T-cell (primary cell): ENCODE results near the gene CEP170B. TPM values are rescaled to one million over a fixed set of nuclear protein-coding genes. Genes with fewer than 3 reads are reported as not detected.

Source experiments
- ATAC-seq, 4 experiments: fragments of 200-7000 bp in 3 of 4; fragments of 150-1000 bp in 1 of 4; cut with Tn5 transposase; replicated peaks in 1 of 4; 1 replicate in 3 of 4; 2 replicates in 1 of 4; pipeline ENCODE4 v1.10.0; 2021; ENCODE audit warnings: moderate library complexity in 3 of 4, mild to moderate bottlenecking in 2 of 4, moderate number of reproducible peaks in 1 of 4
- CTCF ChIA-PET, 2 donors: fragments of 300-600 bp; sonication (Branson Sonifier 250); formaldehyde crosslinking; loops; one replicate each; lab custom pipeline; 2022; ENCODE audit warnings: antibody characterized with exemption in 2 of 2; lab: Charles Lee
- POLR2A ChIA-PET, 2 donors: fragments of 300-600 bp; sonication (Branson Sonifier 250); formaldehyde crosslinking; loops; one replicate each; lab custom pipeline; 2022; ENCODE audit warnings: antibody characterized with exemption in 2 of 2; lab: Charles Lee
- DNase-seq, 35 experiments: peaks; one replicate each; pipeline versions ENCODE4 v3.0.0 to v3.0.0-alpha.2; 2013 to 2023
- H3K27ac ChIP-seq: one replicate; pipeline ENCODE4 v1.5.1; 2013; ENCODE audit warnings: low read length
- H3K27me3 ChIP-seq, 2 experiments: replicated peaks in 1 of 2; 1 replicate in 1 of 2; 2 replicates in 1 of 2; pipeline versions ENCODE4 v1.6.1 to v1.7.0; 2013; ENCODE audit warnings: low read length in 1 of 2, mixed read lengths in 1 of 2; ENCODE audit not compliant: control insufficient read depth in 2 of 2, insufficient read depth in 2 of 2; ENCODE audit errors: extremely low read depth in 1 of 2
- H3K36me3 ChIP-seq, 2 donors: 1 replicate in 1 of 2; 2 replicates in 1 of 2; pipeline versions ENCODE4 v1.6.1 to v1.7.0; 2013; ENCODE audit warnings: low read length in 1 of 2; ENCODE audit not compliant: control insufficient read depth in 2 of 2, insufficient read depth in 1 of 2; ENCODE audit errors: extremely low read depth in 1 of 2
- H3K4me1 ChIP-seq, 2 experiments: 1 replicate in 1 of 2; 2 replicates in 1 of 2; pipeline versions ENCODE4 v1.6.1 to v1.7.0; 2013; ENCODE audit warnings: low read length in 2 of 2, mixed read lengths in 1 of 2; ENCODE audit not compliant: insufficient read depth in 2 of 2, control insufficient read depth in 1 of 2; ENCODE audit errors: extremely low read depth in 1 of 2
- H3K4me3 ChIP-seq, 2 donors: 1 replicate in 1 of 2; 2 replicates in 1 of 2; pipeline versions ENCODE4 v1.5.1 to v1.7.0; 2013; ENCODE audit warnings: mild to moderate bottlenecking in 2 of 2, low read length in 1 of 2, moderate library complexity in 1 of 2; ENCODE audit not compliant: control insufficient read depth in 1 of 2; ENCODE audit errors: extremely low read depth in 1 of 2
- H3K9me3 ChIP-seq: 2 replicates; pipeline ENCODE4 v1.7.0; 2013
- H3K27ac Mint-ChIP-seq, 2 donors: one replicate each; pipeline ENCODE4 v1.8.0; 2020 to 2021; ENCODE audit warnings: mild to moderate bottlenecking in 2 of 2, mixed read lengths in 2 of 2
- H3K27me3 Mint-ChIP-seq, 2 donors: one replicate each; pipeline ENCODE4 v1.8.0; 2021 to 2022; ENCODE audit warnings: mixed read lengths in 2 of 2
- H3K36me3 Mint-ChIP-seq: one replicate; pipeline ENCODE4 v1.8.0; 2021; ENCODE audit warnings: mixed read lengths
- H3K4me1 Mint-ChIP-seq, 3 donors: one replicate each; pipeline ENCODE4 v1.8.0; 2020 to 2022; ENCODE audit warnings: mixed read lengths in 3 of 3, mild to moderate bottlenecking in 1 of 3
- H3K4me3 Mint-ChIP-seq, 3 donors: one replicate each; pipeline ENCODE4 v1.8.0; 2020 to 2022; ENCODE audit warnings: mild to moderate bottlenecking in 3 of 3, mixed read lengths in 3 of 3, moderate library complexity in 3 of 3
- H3K9me3 Mint-ChIP-seq, 3 donors: one replicate each; pipeline ENCODE4 v1.8.0; 2020 to 2022; ENCODE audit warnings: mixed read lengths in 3 of 3
- WGBS: methylation state at CpG from one replicate; pipeline ENCODE4 v1.1.5; 2013; ENCODE audit warnings: missing lambda C conversion rate; ENCODE audit not compliant: insufficient coverage; 5-methylcytosine and 5-hydroxymethylcytosine counted together
- total RNA-seq, 35 experiments: library from RNA in 6 of 35; stranded (reverse) in 6 of 35; fragments of 120-200 nt in 1 of 35; gene quantifications; one replicate each; pipeline versions ENCODE4 v1.2.1 to v1.2.4 and lab custom pipeline; 2013 to 2026

Gene CEP170B
- total RNA-seq, 5 donors from 2014 or later (not counting 1 experiment from before 2014, with no cell fraction given): 2.8 to 11.2 (median 6.9) TPM

DNA sequence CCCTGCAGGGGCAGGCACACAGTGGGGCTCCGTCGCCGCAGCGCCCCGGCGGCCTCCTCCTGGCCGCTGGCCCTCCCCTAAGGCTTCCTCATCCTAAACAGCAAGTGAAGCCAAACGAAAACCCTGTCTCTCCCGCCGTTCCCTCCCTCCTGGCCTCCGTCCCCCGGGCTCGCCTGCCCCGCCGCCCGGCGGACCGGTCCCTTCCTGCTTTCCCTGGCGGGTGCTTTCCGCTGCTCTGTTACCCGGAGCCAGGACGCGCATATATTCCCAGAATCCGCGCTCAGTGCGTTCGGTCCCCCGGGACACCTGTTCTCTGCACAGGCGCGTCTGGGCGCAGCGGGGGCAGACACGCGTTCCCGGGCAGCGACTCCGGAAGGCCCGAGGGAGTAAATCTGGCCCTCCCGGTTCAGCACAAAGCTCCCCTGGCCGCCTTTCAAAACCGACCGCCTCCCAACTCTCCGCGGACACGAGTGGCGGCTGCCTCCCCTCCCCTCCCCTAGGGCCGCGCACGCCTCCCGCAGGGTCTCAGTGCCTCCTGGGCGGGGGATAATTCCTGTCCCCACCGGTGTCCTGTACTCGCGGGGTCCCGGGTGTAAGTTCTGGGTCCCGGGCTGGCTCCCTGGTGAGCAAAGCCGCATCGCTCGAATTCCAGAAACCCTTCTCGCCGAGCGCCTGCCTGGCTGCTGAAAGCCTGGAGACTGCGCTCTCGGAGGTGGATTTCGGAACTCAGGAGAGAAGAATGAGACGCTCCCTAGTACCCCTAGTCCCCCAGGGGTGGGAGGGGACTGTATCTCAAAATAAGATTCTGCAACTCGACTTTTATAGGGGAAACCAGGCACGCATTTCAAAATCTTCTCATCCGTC is 21.4 kb upstream of the CEP170B start:
- H3K27me3 Mint-ChIP-seq: peaks cover 31 to 63% of the 10 kb centered on the region in 2 donors
- no peak overlapping the region for H3K27ac ChIP-seq
- H3K4me3 ChIP-seq: no peak overlapping the region
- H3K36me3 ChIP-seq: no peaks in the 10 kb centered on the region
- DNase-seq: no peak
- peaks cover 6 to 9% (median 7%) of the 10 kb centered on the region in 3 donors for H3K4me1 Mint-ChIP-seq
- H3K9me3 Mint-ChIP-seq: no peaks in the 10 kb centered on the region
- no peak overlapping the region for H3K27ac Mint-ChIP-seq
- CTCF ChIA-PET: no interaction called here
- ATAC-seq: no peak
- peaks cover 0 to 13% of the 10 kb centered on the region in 2 experiments for H3K4me1 ChIP-seq
- 6% methylated on average over 63 of the region's 69 CpGs for WGBS
- H3K36me3 Mint-ChIP-seq: no peaks in the 10 kb centered on the region
- peak overlapping the region in 1 of 3 donors; percentile 49 for H3K4me3 Mint-ChIP-seq
- no peaks in the 10 kb centered on the region for H3K9me3 ChIP-seq
- peaks cover 14 to 54% of the 10 kb centered on the region in 2 experiments for H3K27me3 ChIP-seq
- POLR2A ChIA-PET: no interaction called here

DNA sequence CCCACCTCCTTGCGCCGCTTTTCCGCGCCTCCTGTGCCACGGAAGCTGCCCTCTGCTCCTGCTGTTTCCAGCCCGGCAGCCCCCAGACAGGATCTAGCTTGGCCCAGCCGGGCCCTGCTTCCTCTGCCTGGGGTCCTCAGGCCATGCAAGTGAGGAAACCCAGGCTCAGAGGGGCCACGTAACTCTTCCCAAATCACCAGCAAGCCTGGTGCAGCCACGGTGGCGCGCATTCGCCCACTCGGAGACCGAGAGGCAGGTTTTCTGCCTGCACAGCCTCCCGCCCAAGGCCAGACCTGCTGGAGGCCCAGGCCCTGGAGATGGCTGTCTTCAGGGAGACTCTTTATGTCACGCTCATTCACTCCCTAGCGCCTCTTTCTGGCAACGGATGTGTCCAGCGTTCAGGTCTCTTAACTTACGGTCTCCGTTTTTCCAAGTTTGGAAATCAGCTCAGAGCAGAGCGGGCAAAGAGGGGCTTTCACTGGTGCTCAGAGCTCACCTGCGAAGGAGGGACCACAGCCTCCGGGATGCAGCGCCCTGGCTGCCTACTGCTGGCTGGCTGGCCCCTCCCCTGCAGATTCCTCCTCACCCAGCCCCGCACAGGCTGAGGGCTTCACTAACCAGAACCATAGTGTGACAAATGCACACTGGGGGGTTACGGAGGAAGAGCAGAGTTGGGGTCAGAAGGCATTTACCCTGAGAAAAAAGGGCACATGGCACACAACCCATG is 20.6 kb upstream of the CEP170B start:
- no peak overlapping the region for H3K4me3 ChIP-seq
- Mint-ChIP-seq H3K27ac (no peak overlapping the region), H3K36me3 (no peaks in the 10 kb centered on the region), H3K4me3 (peak overlapping the region in 1 of 3 donors; percentile 49), H3K27me3 (peaks cover 31 to 63% of the 10 kb centered on the region in 2 donors), H3K4me1 (peaks cover 6 to 9% (median 7%) of the 10 kb centered on the region in 3 donors), H3K9me3 (no peaks in the 10 kb centered on the region)
- POLR2A ChIA-PET: no interaction called here
- H3K9me3 ChIP-seq: no peaks in the 10 kb centered on the region
- 17% methylated on average over 22 of the region's 27 CpGs for WGBS
- peaks cover 14 to 61% of the 10 kb centered on the region in 2 experiments for H3K27me3 ChIP-seq
- H3K4me1 ChIP-seq: peaks cover 0 to 13% of the 10 kb centered on the region in 2 experiments
- ATAC-seq (no peak), DNase-seq (no peak)
- H3K36me3 ChIP-seq: no peaks in the 10 kb centered on the region
- CTCF ChIA-PET: no interaction called here
- H3K27ac ChIP-seq: no peak overlapping the region

DNA sequence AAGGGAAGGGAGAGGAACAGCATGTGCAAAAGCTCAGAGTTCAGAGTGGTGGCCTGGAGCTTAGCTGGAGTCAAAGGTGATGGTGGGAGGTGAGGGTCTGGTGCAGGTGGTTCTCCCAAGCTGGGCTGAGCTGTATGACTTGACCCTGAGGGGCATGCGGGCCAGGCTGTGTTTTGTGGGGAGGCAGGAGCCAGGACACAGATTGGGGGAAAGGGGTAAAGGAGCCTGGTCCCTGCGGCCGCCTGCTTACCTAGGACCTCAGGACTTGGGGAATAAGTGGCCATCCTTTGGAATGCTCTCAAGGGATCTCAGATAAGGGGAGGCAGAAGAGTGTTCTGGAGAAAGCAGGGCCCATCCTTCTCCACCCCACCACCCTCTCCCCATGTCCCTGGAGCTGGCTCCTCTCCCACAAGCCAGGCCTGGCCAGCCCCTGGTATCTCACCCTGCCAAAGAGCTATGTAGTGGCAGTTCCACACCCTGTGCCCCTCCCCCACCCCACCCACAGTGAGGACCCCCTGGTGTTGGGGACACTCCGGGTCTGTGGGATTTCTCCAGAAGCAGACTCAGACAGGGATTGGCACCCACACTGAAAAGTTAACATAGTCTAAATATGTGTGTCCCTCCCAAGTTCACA is 19.9 kb upstream of the CEP170B start:
- H3K9me3 Mint-ChIP-seq: no peaks in the 10 kb centered on the region
- ChIA-PET CTCF (no interaction called here), POLR2A (no interaction called here)
- H3K27ac Mint-ChIP-seq: no peak overlapping the region
- H3K27me3 Mint-ChIP-seq: peaks cover 31 to 63% of the 10 kb centered on the region in 2 donors
- H3K36me3 Mint-ChIP-seq: no peaks in the 10 kb centered on the region
- Histone ChIP-seq H3K4me1 (peaks cover 0 to 13% of the 10 kb centered on the region in 2 experiments), H3K36me3 (no peaks in the 10 kb centered on the region), H3K4me3 (no peak overlapping the region), H3K27me3 (peaks cover 14 to 68% of the 10 kb centered on the region in 2 experiments), H3K27ac (no peak overlapping the region), H3K9me3 (no peaks in the 10 kb centered on the region)
- DNase-seq (no peak), ATAC-seq (no peak)
- H3K4me1 Mint-ChIP-seq: peaks cover 6 to 9% (median 7%) of the 10 kb centered on the region in 3 donors
- WGBS: 48% methylated on average over 2 of the region's 4 CpGs
- no peak overlapping the region for H3K4me3 Mint-ChIP-seq

DNA sequence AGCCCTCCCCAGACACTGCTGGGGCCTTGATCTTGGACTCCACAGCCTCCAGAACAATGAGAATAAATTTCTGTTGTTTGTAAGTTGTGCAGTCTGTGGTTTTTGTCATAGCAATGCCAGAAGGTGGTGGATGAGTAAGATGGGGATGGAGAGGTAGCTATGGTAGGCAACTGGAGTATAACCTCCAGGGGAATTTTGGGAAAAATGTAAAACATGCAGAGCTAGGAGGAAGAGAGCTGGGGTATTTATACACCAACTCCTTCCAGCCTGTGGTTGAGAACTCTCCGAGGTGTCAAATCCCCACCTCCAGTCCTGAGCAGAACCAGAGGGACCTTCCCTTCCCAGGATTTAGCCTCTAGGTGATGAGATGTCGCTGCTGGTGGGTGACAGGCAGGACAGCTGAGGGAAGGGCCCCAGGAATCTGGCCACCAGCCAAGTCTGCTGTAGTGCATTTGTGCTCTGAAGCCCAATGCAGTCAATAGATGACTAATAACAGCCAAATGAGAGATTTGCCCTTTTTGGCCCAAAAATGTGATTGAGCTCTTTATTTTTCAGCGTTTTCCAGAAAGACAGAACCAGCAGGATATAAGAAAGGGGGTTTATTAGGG is 19.1 kb upstream of the CEP170B start:
- Mint-ChIP-seq H3K27ac (no peak overlapping the region), H3K36me3 (no peaks in the 10 kb centered on the region)
- DNase-seq: no peak

DNA sequence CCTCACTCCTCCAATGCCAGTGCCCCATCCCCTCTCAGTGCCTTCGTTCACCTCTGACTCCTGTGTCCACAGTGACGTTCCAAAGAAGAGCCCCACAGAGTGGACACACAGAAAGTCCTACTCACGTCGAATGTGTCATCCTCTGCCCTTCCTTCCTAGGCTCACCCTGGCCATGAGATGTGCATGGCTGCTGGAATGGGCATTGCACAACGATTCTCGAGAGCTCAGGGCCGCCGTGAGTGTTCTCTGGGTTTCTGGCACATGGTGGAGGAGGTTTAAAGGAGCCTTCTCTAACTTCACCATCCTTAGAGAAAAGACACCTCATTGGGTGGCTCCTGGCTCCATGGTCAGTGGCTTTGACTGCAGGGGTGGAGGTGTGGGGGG is 12.8 kb upstream of the CEP170B start:
- no peaks in the 10 kb centered on the region for H3K36me3 ChIP-seq
- no peak for DNase-seq
- H3K27me3 ChIP-seq: peaks cover 0 to 44% of the 10 kb centered on the region in 2 experiments
- no peak overlapping the region for H3K4me3 ChIP-seq
- ATAC-seq: no peak
- WGBS: 28% methylated on average over 2 of the region's 8 CpGs
- H3K27ac Mint-ChIP-seq: no peak overlapping the region
- H3K27ac ChIP-seq: no peak overlapping the region
- no peaks in the 10 kb centered on the region for H3K36me3 Mint-ChIP-seq
- H3K4me1 ChIP-seq: no peaks in the 10 kb centered on the region
- H3K9me3 ChIP-seq: no peaks in the 10 kb centered on the region
- ChIA-PET CTCF (no interaction called here), POLR2A (no interaction called here)
- H3K4me1 Mint-ChIP-seq: no peaks in the 10 kb centered on the region
- peaks cover 8 to 17% of the 10 kb centered on the region in 2 donors for H3K27me3 Mint-ChIP-seq
- no peak overlapping the region for H3K4me3 Mint-ChIP-seq
- H3K9me3 Mint-ChIP-seq: no peaks in the 10 kb centered on the region

More for the DNA sequence above, 19.1 kb upstream of the CEP170B start:
- Histone ChIP-seq H3K27ac (no peak overlapping the region), H3K4me1 (peaks cover 0 to 13% of the 10 kb centered on the region in 2 experiments), H3K36me3 (no peaks in the 10 kb centered on the region), H3K9me3 (no peaks in the 10 kb centered on the region), H3K27me3 (peaks cover 14 to 75% of the 10 kb centered on the region in 2 experiments), H3K4me3 (no peak overlapping the region)
- no peaks in the 10 kb centered on the region for H3K9me3 Mint-ChIP-seq
- ATAC-seq: no peak
- ChIA-PET CTCF (no interaction called here), POLR2A (interaction anchor here in 1 of 2 donors (0.6 kb wide), 1 partner anchor 70 kb away, joined by 5 read pairs; no protein-coding TSS in a partner anchor)
- WGBS: 86% methylated on average over 1 of the region's 3 CpGs
- H3K4me1 Mint-ChIP-seq: peaks cover 6 to 9% (median 7%) of the 10 kb centered on the region in 3 donors
- H3K27me3 Mint-ChIP-seq: peaks cover 31 to 60% of the 10 kb centered on the region in 2 donors
- no peak overlapping the region for H3K4me3 Mint-ChIP-seq
